HPDE6-E6E7 (cell line): ENCODE data around the gene UCN3.

Source experiments
- DNase-seq: peaks from one replicate; pipeline ENCODE4 v3.0.0; 2011; ENCODE audit warnings: missing footprints; ENCODE audit errors: extremely low spot score

UCN3 gene

GRCh38 chr10:5364890-5365338 lies at the start of gene UCN3:
TSS of gene UCN3 (plus strand) at chr10:5364966. CDS start at chr10:5373721, 8,755 bp downstream.
- no peak for DNase-seq

- DNase-seq = peak; percentile 75
These were observed 47.1 kb upstream of the UCN3 start for GRCh38 chr10:5317547-5318107.

GRCh38 chr10:5318148-5318547 lies 46.6 kb upstream of the UCN3 start:
- no peak for DNase-seq

GRCh38 chr10:5319863-5320262 lies 44.9 kb upstream of the UCN3 start:
- no peak for DNase-seq

GRCh38 chr10:5321273-5321672 lies 43.5 kb upstream of the UCN3 start:
- DNase-seq = no peak

GRCh38 chr10:5323446-5323845 lies 41.3 kb upstream of the UCN3 start:
- no peak for DNase-seq

- DNase-seq = no peak
These were observed 39.7 kb upstream of the UCN3 start for GRCh38 chr10:5325076-5325475.

- no peak for DNase-seq
These were observed 30.4 kb upstream of the UCN3 start for GRCh38 chr10:5334196-5334880.

GRCh38 chr10:5338010-5338409 lies 26.8 kb upstream of the UCN3 start:
- no peak for DNase-seq

- DNase-seq = no peak
These were observed 21.7 kb upstream of the UCN3 start for GRCh38 chr10:5343092-5343491.

GRCh38 chr10:5343561-5343960 lies 21.2 kb upstream of the UCN3 start:
- no peak for DNase-seq

- DNase-seq = no peak
These were observed 20.8 kb upstream of the UCN3 start for GRCh38 chr10:5343979-5344378.

- no peak for DNase-seq
These were observed 20.0 kb upstream of the UCN3 start for GRCh38 chr10:5344746-5345145.

GRCh38 chr10:5346881-5347280 lies 17.9 kb upstream of the UCN3 start:
- DNase-seq = no peak

GRCh38 chr10:5349362-5349761 lies 15.4 kb upstream of the UCN3 start:
- DNase-seq = no peak

- no peak for DNase-seq
These were observed 10.7 kb upstream of the UCN3 start for GRCh38 chr10:5354068-5354467.

- no peak for DNase-seq
These were observed 9.0 kb upstream of the UCN3 start for GRCh38 chr10:5355594-5356301.

GRCh38 chr10:5356302-5356763 lies 8.4 kb upstream of the UCN3 start:
- no peak for DNase-seq

- DNase-seq = no peak
These were observed 4.3 kb upstream of the UCN3 start for GRCh38 chr10:5360318-5360915.

- no peak for DNase-seq
These were observed 2.8 kb upstream of the UCN3 start for GRCh38 chr10:5361966-5362365.

- no peak for DNase-seq
These were observed 1.9 kb upstream of the UCN3 start for GRCh38 chr10:5362873-5363272.

- no peak for DNase-seq
These were observed 392 bp upstream of the UCN3 start for GRCh38 chr10:5364374-5364773.

- DNase-seq = no peak
These were observed 1.2 kb downstream of the UCN3 start for GRCh38 chr10:5365928-5366327.
